ENCODE data around the gene RFTN1. TPM values are rescaled to one million over a fixed set of nuclear protein-coding genes. Genes with fewer than 3 reads are reported as not detected.

RFTN1 gene
- total RNA-seq, 1 donor from 2014 or later, result 0.96 TPM

GRCh38 chr3:16362770-16363169 lies 150.7 kb downstream of the RFTN1 start:
- no peak overlapping the region for H3K27ac Mint-ChIP-seq

GRCh38 chr3:16361087-16361486 lies 152.4 kb downstream of the RFTN1 start:
- no peak for TF ChIP-seq CTCF (IDR thresholded peaks at IDR 0.05; ENCODE audit: unreplicated experiment)
- Mint-ChIP-seq H3K27me3 (no peaks in the 10 kb centered on the region), H3K36me3 (ENCODE audit: insufficient read depth) (no peaks in the 10 kb centered on the region), H3K27ac (no peak overlapping the region), H3K9me3 (ENCODE audit: low read depth) (no peaks in the 10 kb centered on the region), H3K4me1 (ENCODE audit: low read depth) (peaks cover 2% of the 10 kb centered on the region), H3K4me3 (ENCODE audit: low read depth) (no peak overlapping the region)
- no peak for DNase-seq (ENCODE audit: low spot score, unreplicated experiment)

More at GRCh38 chr3:16362770-16363169, 150.7 kb downstream of the RFTN1 start:
- no peak for DNase-seq (ENCODE audit: low spot score, unreplicated experiment)
- Mint-ChIP-seq H3K27me3 (no peaks in the 10 kb centered on the region), H3K4me1 (ENCODE audit: low read depth) (no peaks in the 10 kb centered on the region), H3K9me3 (ENCODE audit: low read depth) (no peaks in the 10 kb centered on the region), H3K36me3 (ENCODE audit: insufficient read depth) (no peaks in the 10 kb centered on the region), H3K4me3 (ENCODE audit: low read depth) (no peak overlapping the region)
- no peak for TF ChIP-seq CTCF (IDR thresholded peaks at IDR 0.05; ENCODE audit: unreplicated experiment)

GRCh38 chr3:16359331-16359730 lies 154.2 kb downstream of the RFTN1 start:
- H3K4me3 Mint-ChIP-seq (ENCODE audit: low read depth), result no peak overlapping the region
- no peak for TF ChIP-seq CTCF (IDR thresholded peaks at IDR 0.05; ENCODE audit: unreplicated experiment)
- H3K27ac Mint-ChIP-seq, result no peak overlapping the region
- H3K9me3 Mint-ChIP-seq (ENCODE audit: low read depth), result no peaks in the 10 kb centered on the region
- H3K27me3 Mint-ChIP-seq, result no peaks in the 10 kb centered on the region
- DNase-seq (ENCODE audit: low spot score, unreplicated experiment), result no peak
- H3K36me3 Mint-ChIP-seq (ENCODE audit: insufficient read depth), result no peaks in the 10 kb centered on the region
- peaks cover 2% of the 10 kb centered on the region for H3K4me1 Mint-ChIP-seq (ENCODE audit: low read depth)

GRCh38 chr3:16358336-16358735 lies 155.2 kb downstream of the RFTN1 start:
- no peaks in the 10 kb centered on the region for H3K36me3 Mint-ChIP-seq (ENCODE audit: insufficient read depth)
- H3K4me3 Mint-ChIP-seq (ENCODE audit: low read depth), result no peak overlapping the region
- TF ChIP-seq CTCF (IDR thresholded peaks at IDR 0.05; ENCODE audit: unreplicated experiment), result no peak
- H3K27me3 Mint-ChIP-seq, result no peaks in the 10 kb centered on the region
- H3K4me1 Mint-ChIP-seq (ENCODE audit: low read depth), result peaks cover 2% of the 10 kb centered on the region
- no peaks in the 10 kb centered on the region for H3K9me3 Mint-ChIP-seq (ENCODE audit: low read depth)
- DNase-seq (ENCODE audit: low spot score, unreplicated experiment), result no peak
- H3K27ac Mint-ChIP-seq, result no peak overlapping the region

- peak overlapping the region; percentile 15 for H3K27ac Mint-ChIP-seq
- no peak overlapping the region for H3K4me3 Mint-ChIP-seq (ENCODE audit: low read depth)
- H3K9me3 Mint-ChIP-seq (ENCODE audit: low read depth), result no peaks in the 10 kb centered on the region
- TF ChIP-seq CTCF (IDR thresholded peaks at IDR 0.05; ENCODE audit: unreplicated experiment), result no peak
- no peaks in the 10 kb centered on the region for H3K36me3 Mint-ChIP-seq (ENCODE audit: insufficient read depth)
- peaks cover 2% of the 10 kb centered on the region for H3K4me1 Mint-ChIP-seq (ENCODE audit: low read depth)
- H3K27me3 Mint-ChIP-seq, result peaks cover 4% of the 10 kb centered on the region
- no peak for DNase-seq (ENCODE audit: low spot score, unreplicated experiment)
Measured at GRCh38 chr3:16357186-16358121, 156.0 kb downstream of the RFTN1 start.
